ENCODE data around the gene COL6A1.

DNA sequence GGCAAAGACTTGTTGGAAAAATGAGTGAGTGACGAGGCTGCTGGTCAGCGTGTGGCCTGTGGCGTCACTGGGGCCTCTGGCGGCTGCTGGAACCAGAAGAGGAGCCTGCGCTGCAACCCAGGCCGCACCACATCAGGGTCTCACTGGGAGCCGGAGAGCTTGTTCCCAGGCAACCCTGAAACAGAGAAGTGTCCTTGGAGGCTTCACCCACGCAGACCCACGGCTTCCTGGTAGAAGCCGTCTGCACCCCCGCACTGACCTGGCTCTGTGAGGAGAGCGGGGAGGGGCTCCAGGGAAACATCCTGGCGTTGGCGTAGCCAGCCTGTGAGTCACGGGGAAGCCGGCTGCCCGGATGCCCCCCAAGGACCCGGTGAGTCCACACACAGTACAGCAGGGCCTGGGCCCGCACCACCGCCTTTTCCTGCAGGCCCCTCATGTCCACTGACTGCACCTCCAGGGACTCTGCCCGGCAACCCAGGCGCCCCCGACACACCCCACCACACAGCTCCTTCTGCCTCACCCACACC, 57.4 kb downstream of the COL6A1 start:
- TF ChIP-seq YY1 (IDR thresholded peaks at IDR 0.05; ENCODE audit: insufficient read depth, insufficient read length) (no peak), ZNF274 (IDR thresholded peaks at IDR 0.05; ENCODE audit: low read depth, low read length) (no peak), SUZ12 (IDR thresholded peaks at IDR 0.05; ENCODE audit: extremely low read depth, insufficient read depth, insufficient read length) (no peak)
